GM19372 (cell line): ENCODE data around the gene TCFL5.
A peak's percentile ranks its signal among the peaks of the same experiment; 100 is the strongest.
"Not testable (repeated sequence)": the region's sequence is repeated elsewhere in the genome, so short reads cannot be mapped to it uniquely, and the experiment has no call there.

Source experiments
- ATAC-seq: cut with Tn5 transposase; IDR thresholded peaks from one replicate; pipeline ENCODE4 v1.9.1; 2021; ENCODE audit warnings: mild to moderate bottlenecking, low read depth, moderate library complexity; ENCODE audit not compliant: unreplicated experiment

TCFL5 gene

GRCh38 chr20:62880935-62881661, 19.5 kb upstream of the TCFL5 start:
- no peak for ATAC-seq

GRCh38 chr20:62880147-62880934, 18.7 kb upstream of the TCFL5 start:
- no peak for ATAC-seq

DNA sequence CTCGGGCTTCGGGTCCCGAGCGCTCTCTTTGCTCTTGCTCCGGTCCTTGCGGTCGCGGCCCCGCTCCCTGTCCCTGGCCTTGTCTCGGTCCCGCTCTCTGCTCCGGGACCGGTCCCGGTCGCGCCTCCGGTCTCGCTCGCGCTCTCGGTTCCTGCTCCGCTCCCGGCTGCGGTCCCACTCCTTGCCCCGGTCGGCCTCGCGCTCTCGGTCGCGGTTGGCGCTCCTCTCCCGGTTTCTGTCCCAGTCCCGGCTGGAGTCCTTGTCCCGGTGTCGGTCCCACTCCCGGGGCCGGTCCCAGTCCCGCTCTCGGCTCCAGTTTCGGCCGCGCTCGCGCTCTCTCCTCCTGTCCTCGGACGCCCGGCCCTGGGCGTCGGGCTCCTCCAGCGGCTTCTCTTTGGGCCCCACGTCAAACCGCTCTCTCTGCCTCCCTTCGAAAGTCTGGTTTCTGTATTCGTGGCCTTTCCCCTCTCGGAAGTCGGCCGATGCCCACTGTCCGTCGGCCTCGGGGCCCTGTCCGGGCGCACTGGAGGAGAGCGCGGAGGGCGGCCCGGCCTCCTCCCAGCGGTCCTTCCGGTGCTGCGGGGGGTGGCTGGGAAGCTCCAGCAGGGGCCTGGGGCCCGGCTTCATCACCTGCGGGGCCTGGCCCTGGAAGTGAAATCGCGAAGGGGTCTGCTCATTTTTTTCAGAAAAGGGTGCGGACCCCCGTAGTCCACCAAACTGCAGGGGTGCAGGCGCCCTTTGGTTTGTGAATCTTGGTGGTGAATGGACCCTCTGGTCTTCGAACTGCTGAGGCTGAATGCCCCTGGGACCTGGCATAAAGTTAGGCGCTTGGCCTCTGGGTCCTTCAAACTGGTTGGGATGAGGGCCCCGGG, 17.9 kb upstream of the TCFL5 start:
- ATAC-seq, result no peak

GRCh38 chr20:62878244-62879038, 16.8 kb upstream of the TCFL5 start:
- ATAC-seq, result no peak

DNA sequence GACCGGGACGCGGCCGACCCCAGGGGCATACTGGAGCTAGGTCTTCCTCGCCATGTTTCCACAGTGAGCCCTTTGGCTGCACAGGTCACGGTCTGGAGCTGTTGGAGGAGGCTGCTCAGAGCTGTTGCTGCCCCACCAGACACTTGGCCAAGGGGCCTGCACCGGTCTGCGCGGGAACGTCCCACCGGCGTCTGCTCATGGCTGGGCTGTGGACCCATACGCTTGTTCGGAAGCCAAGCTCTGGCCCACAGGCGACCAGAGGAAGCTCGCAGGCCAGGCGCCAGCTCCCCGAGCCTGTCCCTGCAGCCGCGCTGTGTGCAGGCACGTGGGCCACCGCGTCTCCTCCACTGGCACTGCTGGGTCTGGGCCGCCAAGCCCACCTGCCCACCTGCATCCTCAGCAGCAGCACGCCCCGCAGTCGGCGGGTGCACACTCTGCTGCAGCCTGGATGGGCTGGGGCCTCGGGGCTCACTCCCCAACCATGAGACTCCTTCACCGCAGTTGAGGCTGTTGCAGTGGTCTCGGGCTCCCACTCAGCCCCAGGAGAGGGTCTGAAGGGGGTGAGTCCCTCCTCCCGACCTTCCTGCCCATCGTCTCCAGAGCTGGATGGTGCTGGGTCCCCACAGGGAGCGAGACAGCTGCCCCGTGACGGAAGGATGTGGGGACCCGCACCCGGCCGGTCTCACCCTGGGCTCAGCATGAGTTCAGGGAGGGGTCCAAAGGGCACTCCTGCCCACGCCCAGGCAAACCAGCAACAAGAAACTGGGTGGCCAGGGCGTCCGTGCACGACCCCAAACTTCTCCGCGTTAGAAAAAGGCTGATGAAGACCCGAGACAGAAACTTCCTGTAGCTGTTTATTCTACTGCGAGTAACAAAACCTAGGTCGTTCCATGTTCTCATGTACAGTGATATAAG, 15.5 kb upstream of the TCFL5 start:
- ATAC-seq, result no peak

DNA sequence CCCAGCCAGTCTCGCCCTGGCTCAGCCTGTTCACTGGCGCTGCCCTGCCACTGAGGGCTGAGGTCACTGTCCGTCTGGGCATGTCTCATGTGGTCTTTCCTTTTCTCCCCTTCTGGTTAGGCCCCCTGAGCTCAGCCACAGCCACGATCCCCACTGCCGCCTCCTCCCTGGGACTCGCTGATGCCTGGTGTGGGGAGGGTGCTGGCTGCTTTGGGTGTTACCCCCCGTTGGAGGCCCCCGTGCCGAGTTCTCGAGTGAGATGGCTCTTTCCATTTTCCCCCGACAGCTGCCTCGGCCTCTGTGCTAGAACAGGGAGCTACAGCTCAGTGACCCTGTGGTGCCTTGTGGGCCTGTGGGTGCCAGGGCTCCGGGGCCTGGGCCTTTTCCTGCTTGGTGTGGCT, 14.9 kb upstream of the TCFL5 start:
- ATAC-seq, result no peak

GRCh38 chr20:62875419-62876361, 14.1 kb upstream of the TCFL5 start:
- ATAC-seq, result no peak

GRCh38 chr20:62874964-62875344, 13.3 kb upstream of the TCFL5 start:
- no peak for ATAC-seq

GRCh38 chr20:62873681-62874031, 12.0 kb upstream of the TCFL5 start:
- ATAC-seq, result not testable (repeated sequence)

DNA sequence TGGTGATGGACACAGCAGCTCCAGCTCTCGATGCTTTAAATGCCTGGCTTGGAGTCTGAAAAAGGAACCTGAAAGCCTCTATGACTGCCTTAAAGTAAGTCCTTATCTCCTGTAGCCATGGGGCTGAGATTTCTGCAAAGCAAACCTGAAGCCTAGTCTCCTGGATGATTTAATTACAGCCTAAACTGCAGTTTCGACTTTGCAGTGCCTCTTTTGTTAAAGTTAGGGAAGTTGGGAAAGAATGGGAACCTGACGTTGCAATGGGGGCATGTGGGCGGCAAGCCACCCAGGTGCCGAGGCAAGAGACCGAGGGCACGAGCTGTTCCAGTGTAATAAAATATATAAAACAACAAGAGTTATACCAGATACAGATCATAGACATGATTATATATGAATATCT, 11.7 kb upstream of the TCFL5 start:
- no peak for ATAC-seq

GRCh38 chr20:62872862-62873261, 11.2 kb upstream of the TCFL5 start:
- ATAC-seq, result no peak

DNA sequence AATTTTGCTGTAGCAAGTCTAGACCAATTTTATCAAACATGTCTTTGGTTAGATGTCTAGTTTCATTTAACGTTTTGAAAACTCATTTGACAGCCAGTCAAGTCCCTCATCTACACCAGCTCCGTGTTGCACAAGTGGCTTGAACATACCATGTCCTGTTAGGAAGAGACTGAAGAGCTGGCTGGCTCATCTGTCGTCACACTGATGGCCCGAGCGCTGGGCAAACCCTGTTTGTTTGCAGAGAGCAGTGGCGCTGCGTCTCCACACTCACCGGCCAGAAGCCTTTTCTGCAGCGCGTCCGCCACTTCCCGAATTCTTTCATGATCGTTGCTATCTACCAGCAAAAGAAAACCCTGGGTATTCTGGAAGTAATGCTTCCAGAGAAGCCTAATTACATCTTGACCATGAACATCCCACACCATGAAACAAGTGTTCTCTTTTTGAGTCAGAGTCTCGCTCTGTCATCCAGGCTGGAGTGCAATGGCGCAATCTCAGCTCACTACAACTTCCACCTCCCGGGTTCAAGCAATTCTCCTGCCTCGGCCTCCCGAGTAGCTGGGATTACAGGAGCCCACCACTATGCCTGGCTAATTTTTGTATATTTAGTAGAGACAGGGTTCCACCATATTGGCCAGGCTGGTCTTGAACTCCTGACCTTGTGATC, 10.7 kb upstream of the TCFL5 start:
- no peak for ATAC-seq

GRCh38 chr20:62864207-62864606, 2.6 kb upstream of the TCFL5 start:
- ATAC-seq, result no peak

DNA sequence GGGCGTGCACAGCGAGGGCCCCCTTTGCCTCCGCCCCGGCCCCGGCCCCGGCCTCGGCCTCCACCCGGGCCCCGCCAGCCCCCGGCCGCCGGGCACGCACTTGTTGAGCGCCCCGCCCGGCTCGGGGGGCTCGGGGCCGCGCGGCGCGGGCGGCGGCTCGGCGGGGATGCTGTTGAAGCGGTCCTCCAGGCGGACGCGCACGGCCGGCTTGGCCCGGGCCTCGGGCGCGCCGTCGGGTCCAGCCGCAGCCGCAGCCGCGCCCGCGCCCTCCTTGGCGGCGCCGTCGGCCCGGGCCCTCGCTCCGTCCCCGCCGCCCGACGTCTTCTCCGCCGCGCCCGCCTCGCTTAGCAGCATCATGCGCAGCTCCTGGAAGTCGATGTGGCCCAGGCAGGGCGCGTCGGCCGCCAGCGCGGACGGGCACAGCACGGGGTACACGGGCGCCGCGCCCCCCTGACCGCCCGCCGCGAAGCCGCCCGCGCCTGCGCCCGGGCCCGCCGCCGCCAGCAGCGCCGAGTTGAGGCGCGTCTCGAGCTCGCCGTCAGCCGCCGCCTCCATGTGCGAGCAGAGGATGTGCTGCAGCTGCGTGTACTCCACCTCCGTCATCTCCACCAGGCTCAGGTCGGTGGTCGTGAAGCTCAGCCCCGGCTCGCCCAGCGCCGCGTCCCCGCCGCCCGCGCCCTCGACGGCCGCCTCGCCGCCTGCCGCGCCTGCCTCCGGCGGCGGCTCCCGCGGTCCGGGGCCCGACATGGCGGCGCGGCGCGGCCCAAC, 514 bp downstream of the TCFL5 start:
- peak; percentile 25 for ATAC-seq

DNA sequence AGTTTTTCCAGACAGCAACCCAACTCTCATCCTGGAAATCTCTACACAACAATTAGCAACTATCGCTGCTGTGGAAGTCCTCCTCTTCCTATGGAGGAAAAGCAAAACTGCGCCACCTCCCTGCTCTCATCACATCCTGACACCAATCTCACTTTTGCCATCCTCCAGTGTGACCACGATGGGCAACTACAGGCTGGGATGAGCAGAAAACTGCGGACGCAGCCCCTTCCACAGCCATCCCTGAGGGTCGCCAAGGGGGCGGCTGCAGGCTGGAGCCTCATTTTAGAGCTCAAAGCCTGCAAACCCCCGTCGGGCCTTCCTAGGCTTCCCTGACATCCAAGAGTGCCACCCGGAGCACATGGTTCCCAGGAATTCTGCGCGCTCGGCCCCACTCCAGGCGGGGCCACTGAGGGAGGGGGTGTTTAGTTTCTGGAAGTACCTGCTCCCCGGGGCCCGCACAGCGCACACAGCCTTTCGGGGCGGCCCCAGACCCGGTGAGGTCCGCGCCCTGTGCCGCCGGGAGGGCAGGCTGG, 1.2 kb downstream of the TCFL5 start:
- ATAC-seq, result no peak

DNA sequence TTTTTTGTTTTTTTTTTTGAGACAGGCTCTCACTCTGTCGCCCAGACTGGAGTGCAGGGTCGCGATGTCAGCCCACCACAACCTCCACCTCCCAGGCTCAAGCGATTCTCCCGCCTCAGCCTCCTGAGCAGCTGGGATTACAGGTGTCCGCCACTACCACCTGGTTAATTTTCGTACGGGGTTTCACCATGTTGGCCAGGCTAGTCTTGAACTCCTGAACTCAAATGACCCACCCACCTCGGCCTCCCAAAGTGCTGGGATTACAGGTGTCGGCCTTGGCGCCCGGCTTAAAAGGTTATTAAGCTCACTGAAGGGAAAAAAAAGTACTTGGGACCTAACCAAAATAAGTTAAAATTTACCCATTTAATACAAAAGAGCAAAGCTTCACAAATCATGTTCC, 1.9 kb downstream of the TCFL5 start:
- ATAC-seq, result no peak
